HG02852 (cell line): ENCODE data around the gene CEP20.

ENCODE experiments used
- ATAC-seq: cut with Tn5 transposase; IDR thresholded peaks from one replicate; pipeline ENCODE4 v1.9.1; 2021; ENCODE audit warnings: mild to moderate bottlenecking, moderate library complexity; ENCODE audit not compliant: unreplicated experiment

CEP20 gene

GRCh38 chr16:15835136-15835878 is 53.1 kb downstream of the CEP20 start:
- ATAC-seq: no peak

DNA sequence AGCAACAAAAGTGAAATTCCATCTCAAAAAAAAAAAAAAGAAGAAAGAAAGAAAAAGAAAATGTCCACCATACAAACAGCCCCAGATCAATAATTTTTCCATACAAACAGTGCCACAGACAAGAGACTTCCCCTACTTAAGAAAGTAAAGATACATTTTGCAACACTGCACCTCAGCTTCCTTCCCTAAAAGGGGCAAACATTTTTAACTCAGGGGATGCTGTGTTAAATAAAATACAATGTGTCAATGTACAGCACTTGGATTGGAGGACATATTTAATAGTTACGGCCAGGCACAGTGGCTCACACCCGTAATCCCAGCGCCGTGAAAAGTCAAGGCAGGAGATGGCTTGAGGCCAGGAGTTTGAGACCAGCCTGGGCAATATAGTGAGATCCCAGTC is 53.9 kb downstream of the CEP20 start:
- ATAC-seq: no peak

DNA sequence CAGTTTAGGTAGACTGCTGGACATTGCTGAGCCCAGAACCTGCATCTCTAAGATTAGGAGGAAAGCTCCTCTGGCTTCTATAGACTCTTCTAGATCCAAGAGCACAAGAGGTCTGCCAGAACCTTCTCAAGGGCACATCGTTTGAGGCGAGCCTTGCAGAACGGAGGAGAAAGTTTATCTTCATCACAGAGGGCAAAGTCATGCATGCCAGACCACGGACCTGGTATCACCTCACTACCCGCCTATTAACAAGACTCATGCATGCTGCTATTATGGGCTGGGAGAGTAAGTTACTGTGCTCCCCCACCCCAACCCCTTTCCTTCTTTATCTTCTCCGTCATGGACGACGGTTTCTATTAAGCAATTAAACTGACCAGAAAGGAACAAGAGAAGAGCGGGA is 54.9 kb downstream of the CEP20 start:
- no peak for ATAC-seq

DNA sequence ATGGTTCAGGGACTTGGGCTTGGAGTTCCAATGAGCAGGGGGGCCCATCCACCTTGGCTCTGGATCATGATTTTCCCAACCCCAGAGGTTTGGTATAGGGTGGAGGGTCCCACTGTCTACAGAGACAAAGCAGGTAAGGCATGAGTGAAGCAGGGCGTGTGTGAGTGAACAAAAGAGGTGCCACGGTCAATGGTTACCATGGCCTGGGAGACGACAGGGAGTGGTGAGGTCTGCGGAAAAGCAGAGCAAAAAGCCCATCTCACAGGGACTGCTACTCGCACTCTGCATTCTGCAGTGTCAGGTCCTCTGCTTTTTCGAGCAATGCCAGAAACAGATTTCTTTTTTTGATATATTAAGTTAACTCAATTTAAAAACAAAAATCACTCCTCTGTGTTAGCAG is 56.2 kb downstream of the CEP20 start:
- no peak for ATAC-seq

- ATAC-seq: no peak
Observed at GRCh38 chr16:15830832-15831451, 57.5 kb downstream of the CEP20 start.

DNA sequence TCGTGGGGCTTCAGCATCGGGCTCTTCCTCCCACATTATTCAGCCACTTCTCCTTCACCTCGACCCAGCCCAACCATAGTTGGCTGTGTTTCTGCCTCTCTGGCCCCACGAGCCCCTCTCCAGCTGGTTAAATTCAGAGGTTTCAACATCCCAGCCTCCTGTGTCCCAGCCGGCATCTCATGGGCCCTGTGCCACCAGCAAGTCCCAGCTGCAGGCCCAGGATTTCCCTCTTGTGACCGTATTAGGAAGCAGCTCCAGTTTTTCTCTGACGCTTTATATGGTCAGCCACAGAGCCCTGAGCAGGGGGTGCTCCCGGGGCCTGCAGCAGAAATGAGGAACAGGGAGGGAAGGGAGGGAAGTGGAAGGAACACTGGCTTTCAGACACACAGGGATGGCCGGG is 58.9 kb downstream of the CEP20 start:
- no peak for ATAC-seq

DNA sequence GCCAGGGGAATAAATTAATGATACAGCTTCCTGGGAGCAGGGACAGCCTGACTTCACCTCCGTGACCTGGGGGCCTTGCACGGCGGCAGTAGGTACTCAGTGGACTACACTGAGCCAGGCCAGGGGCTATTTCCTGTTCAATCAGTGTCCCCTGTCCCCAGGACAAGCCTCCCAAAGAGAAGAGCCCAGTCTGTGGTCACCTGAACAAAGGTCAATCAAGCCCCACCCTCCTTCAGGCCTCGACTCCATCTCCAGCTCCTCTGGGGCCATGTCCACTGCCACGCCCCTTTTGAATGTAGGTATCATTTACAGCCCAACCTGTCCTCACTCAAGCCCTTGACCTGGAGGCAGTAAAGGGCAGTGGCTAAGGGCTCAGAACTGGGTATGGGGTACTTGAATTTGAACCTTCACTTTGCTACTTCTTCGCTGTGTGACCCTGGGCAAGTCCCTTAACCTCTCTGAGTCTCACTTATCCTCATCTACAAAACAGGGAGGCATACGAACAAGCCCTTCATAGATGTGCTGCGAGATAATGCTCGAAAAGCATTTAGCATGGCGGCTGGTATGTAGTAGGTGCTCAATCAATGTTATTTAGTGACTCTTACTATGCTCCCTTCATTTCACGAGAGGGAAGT is 60.6 kb downstream of the CEP20 start:
- ATAC-seq: no peak

DNA sequence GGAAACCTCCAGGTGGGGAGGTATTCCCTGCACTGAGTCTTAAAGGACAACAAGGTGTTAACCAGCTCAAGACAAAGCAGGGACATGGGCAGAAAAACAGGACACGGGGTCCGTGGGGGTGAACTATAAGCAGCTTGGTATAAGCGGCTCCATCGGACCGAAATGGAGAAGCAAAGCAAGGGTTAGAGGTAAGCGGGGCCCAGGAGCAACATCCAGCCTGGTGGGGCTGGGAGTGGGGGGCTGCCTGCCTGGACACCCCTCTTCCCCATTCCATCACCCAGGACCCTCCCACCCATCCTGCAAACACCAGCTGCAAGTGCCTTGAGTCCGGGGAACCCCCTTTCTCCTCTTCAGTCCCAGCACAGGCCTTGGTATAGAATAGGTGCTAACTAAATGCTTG is 61.1 kb downstream of the CEP20 start:
- no peak for ATAC-seq

DNA sequence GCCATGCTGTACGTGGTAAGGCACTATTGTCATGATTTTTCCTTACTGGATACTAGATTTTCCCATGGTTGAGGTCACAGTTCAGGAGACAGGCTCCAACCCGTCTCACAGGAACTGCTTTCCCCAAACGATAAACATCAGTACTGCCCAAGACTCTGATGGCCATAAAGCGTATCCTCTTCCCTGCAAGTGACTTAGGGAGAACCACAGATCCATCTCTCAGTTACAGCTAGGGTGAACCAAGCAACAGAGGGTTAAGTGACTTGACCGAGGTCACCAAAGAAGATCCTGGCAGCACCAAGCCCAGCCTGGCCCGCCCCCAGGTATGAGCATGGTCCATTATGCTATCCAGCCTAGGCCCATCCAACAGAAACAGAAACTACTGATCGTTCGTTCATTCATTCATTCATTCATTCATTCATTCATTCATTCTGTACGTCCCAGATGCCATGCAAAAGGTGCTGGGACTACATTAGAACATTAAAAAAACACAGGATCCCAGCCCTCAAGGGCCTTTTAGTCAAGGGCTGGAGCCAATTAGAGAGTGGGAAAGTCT is 62.6 kb downstream of the CEP20 start:
- no peak for ATAC-seq

GRCh38 chr16:15822957-15823356 is 65.4 kb downstream of the CEP20 start:
- no peak for ATAC-seq

- ATAC-seq: no peak
Observed at GRCh38 chr16:15820837-15821236, 67.6 kb downstream of the CEP20 start.

DNA sequence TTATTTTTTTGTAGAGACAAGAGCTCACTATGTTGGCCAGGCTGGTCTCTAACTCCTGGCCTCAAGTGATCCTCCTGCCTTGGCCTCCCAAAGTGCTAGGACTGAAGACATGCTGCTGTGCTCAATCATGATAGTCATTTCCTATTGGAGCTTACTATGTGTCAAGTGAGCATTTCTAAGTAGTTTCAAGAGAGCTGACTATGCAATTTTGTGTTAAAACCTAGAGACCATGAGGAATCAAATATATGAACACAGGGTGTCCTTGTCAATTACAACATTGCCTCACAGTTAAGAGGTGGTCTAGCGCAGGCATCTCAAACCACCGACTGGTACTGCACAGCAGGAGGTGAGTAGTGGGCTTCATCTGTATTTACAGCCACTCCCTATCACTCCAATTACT is 69.4 kb downstream of the CEP20 start:
- no peak for ATAC-seq

DNA sequence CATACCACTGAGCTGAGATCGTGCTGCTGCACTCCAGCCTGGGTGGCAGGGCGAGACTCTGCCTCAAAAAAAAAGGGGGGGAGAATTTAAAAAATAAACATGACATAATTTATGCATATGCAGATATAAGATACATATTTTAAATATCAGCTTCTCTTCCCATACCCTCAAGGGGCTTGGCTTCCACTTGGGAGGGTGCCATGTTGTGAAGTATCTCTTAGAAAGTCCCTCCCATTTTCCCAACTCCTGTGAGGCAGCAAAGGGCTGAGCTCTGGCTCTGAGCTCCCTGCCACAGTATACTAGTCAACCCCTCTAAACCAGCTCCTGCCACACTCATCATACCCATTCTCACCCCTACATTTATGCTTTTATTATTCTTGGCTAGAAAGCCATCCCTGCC is 71.0 kb downstream of the CEP20 start:
- ATAC-seq: no peak

GRCh38 chr16:15816228-15816627 is 72.2 kb downstream of the CEP20 start:
- ATAC-seq: no peak
